Fibroblast of villous mesenchyme (primary cell): ENCODE results near the gene RBSN. TPM values are rescaled to one million over a fixed set of nuclear protein-coding genes. Genes with fewer than 3 reads are reported as not detected.

Experiments
- DNase-seq: peaks from one replicate; pipeline ENCODE4 v3.0.0-alpha.2; 2010; ENCODE audit warnings: low read depth
- H3K4me3 ChIP-seq: 2 replicates; pipeline ENCODE4 v1.5.1; 2011; ENCODE audit warnings: low read depth, mild to moderate bottlenecking, low read length
- total RNA-seq: library from RNA; depleted of rRNA; stranded (reverse); fragments of >200 nt; gene quantifications from 2 replicates; pipeline ENCODE4 v1.2.3, GENCODE V29; 2012
- TF ChIP-seq, protein P1 (sequence below): IDR thresholded peaks from 2 replicates; pipeline ENCODE4 v1.5.1; 2012; ENCODE audit warnings: low read depth, mild to moderate bottlenecking, low read length; ENCODE audit not compliant: insufficient read depth

The RBSN gene
- total RNA-seq, 1 donor = 25.9 TPM

DNA sequence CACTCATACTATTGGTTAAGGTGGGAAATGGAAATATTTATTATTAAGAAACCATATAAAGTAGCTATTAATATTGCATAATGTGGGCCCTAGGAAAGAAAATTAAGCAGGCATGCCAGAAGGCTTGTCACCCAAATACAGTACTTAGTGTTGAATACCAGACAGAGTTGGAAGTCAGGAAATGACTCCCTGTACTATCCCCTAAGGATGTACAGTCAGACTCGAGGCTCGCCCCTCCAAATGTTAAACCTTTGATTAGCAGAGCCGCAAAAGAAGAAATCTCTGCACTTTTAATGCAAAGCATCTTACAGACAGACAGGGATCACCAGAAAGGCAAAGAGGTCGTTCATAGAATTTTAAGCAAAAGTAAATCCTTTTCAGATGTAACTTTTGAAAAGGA lies 11.3 kb upstream of the RBSN start:
- DNase-seq = no peak
- no peak overlapping the region for H3K4me3 ChIP-seq
- TF ChIP-seq, protein P1, sequence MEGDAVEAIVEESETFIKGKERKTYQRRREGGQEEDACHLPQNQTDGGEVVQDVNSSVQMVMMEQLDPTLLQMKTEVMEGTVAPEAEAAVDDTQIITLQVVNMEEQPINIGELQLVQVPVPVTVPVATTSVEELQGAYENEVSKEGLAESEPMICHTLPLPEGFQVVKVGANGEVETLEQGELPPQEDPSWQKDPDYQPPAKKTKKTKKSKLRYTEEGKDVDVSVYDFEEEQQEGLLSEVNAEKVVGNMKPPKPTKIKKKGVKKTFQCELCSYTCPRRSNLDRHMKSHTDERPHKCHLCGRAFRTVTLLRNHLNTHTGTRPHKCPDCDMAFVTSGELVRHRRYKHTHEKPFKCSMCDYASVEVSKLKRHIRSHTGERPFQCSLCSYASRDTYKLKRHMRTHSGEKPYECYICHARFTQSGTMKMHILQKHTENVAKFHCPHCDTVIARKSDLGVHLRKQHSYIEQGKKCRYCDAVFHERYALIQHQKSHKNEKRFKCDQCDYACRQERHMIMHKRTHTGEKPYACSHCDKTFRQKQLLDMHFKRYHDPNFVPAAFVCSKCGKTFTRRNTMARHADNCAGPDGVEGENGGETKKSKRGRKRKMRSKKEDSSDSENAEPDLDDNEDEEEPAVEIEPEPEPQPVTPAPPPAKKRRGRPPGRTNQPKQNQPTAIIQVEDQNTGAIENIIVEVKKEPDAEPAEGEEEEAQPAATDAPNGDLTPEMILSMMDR = no peak

GRCh38 chr3:15108869-15109268 lies 9.9 kb upstream of the RBSN start:
- no peak for DNase-seq
- TF ChIP-seq, protein P1 = no peak
- H3K4me3 ChIP-seq = no peak overlapping the region

GRCh38 chr3:15108082-15108545 lies 9.2 kb upstream of the RBSN start:
- no peak overlapping the region for H3K4me3 ChIP-seq
- TF ChIP-seq, protein P1 = peak; percentile 95
- DNase-seq = peak; percentile 80

- TF ChIP-seq, protein P1 = no peak
- DNase-seq = no peak
- H3K4me3 ChIP-seq = no peak overlapping the region
Observed at GRCh38 chr3:15107075-15107947, 8.4 kb upstream of the RBSN start.

DNA sequence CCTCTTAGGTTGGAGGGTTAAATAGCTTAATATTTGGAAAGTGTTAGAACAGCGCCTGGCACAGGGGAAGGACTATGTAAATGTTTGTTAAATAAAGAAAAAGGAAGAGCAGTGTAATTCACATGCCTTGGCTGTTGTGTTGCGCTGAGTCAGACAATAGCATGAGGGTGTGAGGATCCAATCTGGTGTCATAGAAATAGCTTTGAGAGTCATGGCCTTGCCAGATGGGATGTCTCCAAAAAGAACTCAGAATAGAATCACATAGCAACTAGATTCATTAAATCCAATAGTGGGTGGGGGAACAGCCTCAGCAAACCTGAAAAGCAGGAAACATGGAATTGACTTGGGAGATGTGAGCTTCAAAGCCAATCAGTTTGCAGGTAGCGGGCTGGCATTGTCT lies 3.9 kb upstream of the RBSN start:
- TF ChIP-seq, protein P1 = no peak
- H3K4me3 ChIP-seq = no peak overlapping the region
- DNase-seq = no peak

GRCh38 chr3:15102256-15102655 lies 3.3 kb upstream of the RBSN start:
- DNase-seq = no peak
- H3K4me3 ChIP-seq = no peak overlapping the region
- TF ChIP-seq, protein P1 = no peak
